Ovary (tissue), 9 donors: ENCODE data around the gene C4BPB. TPM values are rescaled to one million over a fixed set of nuclear protein-coding genes. Genes with fewer than 3 reads are reported as not detected.

ENCODE experiments used
- DNase-seq, 5 donors: peaks; one replicate each; pipeline ENCODE4 v3.0.0-alpha.2; 2019 to 2020
- H3K27ac ChIP-seq, 2 donors: fragments of 200-600 bp; one replicate each; pipeline versions ENCODE4 v1.5.1 to v1.8.0; 2019 to 2022
- H3K27me3 ChIP-seq: fragments of 200-600 bp; one replicate; pipeline ENCODE4 v1.8.0; 2022
- H3K36me3 ChIP-seq: fragments of 200-600 bp; sonication (generic); one replicate; pipeline ENCODE4 v1.5.1; 2019
- H3K4me1 ChIP-seq: one replicate; pipeline ENCODE4 v1.8.1; 2013; ENCODE audit warnings: mild to moderate bottlenecking, moderate library complexity; ENCODE audit not compliant: insufficient read depth
- H3K4me3 ChIP-seq: fragments of 200-600 bp; sonication (generic); one replicate; pipeline ENCODE4 v1.5.1; 2017
- H3K9me3 ChIP-seq, 2 donors: fragments of 200-600 bp in 1 of 2; sonication (generic) in 1 of 2; one replicate each; pipeline versions ENCODE4 v1.5.1 to v1.8.1; 2013 to 2019; ENCODE audit warnings: mild to moderate bottlenecking in 1 of 2, moderate library complexity in 1 of 2
- EP300 ChIP-seq: sonication (generic); formaldehyde crosslinking; IDR thresholded peaks from one replicate; pipeline ENCODE4 v1.6.1; 2017; ENCODE audit warnings: antibody characterized with exemption
- POLR2A ChIP-seq: fragments of 450-650 bp; IDR thresholded peaks from one replicate; pipeline ENCODE4 v1.6.1; 2017; ENCODE audit warnings: antibody characterized with exemption, mild to moderate bottlenecking, moderate library complexity
- WGBS, 3 donors: extraction: QIAGEN DNeasy Blood & Tissue Kit in 1 of 3; methylation state at CpG; one replicate each; pipeline versions ENCODE4 v1.1.5 to v1.1.7; 2013 to 2017; 5-methylcytosine and 5-hydroxymethylcytosine counted together
- intact Hi-C, 4 donors: fragments of 100-400 bp; cut with DNase I; formaldehyde crosslinking; loops; one replicate each; pipeline versions ENCODE4 v1.11.0 to v1.15.1; 2022 to 2023
- polyA plus RNA-seq, 2 donors: library from polyadenylated mRNA; stranded (reverse); fragments of 200-250 nt in 1 of 2; fragments of 350-450 nt in 1 of 2; fragmentation: Illumina TruSeq in 1 of 2; extraction: RNeasy Lipid Tissue Mini Kit (QIAGEN cat#74804) in 1 of 2; gene quantifications; one replicate each; pipeline ENCODE4 v1.2.3, GENCODE V29; 2013 to 2014
- total RNA-seq, 7 donors: library from RNA; depleted of rRNA in 2 of 7; stranded (reverse); fragments of >200 nt in 2 of 7; fragmentation: NEBNext Ultra II Directional in 3 of 7; extraction: Animal tissue kit (Norgen Biotek cat#: 25700) in 3 of 7; gene quantifications; one replicate each; pipeline versions ENCODE4 v1.1.0 to v1.2.4, GENCODE V29; 2016 to 2023
- TF ChIP-seq, protein P1 (sequence below), 3 donors: fragments of 450-650 bp in 2 of 3; fragments of 200-600 bp in 1 of 3; IDR thresholded peaks; one replicate each; pipeline versions ENCODE4 v1.5.1 to v1.8.0; 2016 to 2022; ENCODE audit warnings: antibody characterized with exemption in 3 of 3, mild to moderate bottlenecking in 1 of 3
- donor health status: DM: no; HTN: no; CAD: no; lungs with moderate emphysema.
- donor health status: DM: no; HTN: no; CAD: no.
- donor health status: Bipolar disorder and iron deficiency.
- donor health status: DM: yes; HTN: yes; CAD: no.
- donor health status: DM: no; HTN: no; CAD: no.
- donor health status: DM: yes; HTN: yes; CAD: no.

The C4BPB gene
- total and polyA plus RNA-seq, 9 donors = 2.5 to 88.5 (median 20.3) TPM

GRCh38 chr1:207073906-207074820 is 14.5 kb upstream of the C4BPB start:
- Histone ChIP-seq H3K27ac (no peak overlapping the region), H3K4me3 (no peak overlapping the region), H3K27me3 (no peaks in the 10 kb centered on the region), H3K36me3 (no peaks in the 10 kb centered on the region), H3K9me3 (no peaks in the 10 kb centered on the region), H3K4me1 (no peaks in the 10 kb centered on the region)
- intact Hi-C loops = loop anchor here in 2 of 4 donors (10.0 kb wide), 2 partner anchors 159 to 331 kb away; no protein-coding TSS in a partner anchor
- no peak for DNase-seq
- TF ChIP-seq EP300 (no peak), POLR2A (no peak)
- TF ChIP-seq, protein P1, sequence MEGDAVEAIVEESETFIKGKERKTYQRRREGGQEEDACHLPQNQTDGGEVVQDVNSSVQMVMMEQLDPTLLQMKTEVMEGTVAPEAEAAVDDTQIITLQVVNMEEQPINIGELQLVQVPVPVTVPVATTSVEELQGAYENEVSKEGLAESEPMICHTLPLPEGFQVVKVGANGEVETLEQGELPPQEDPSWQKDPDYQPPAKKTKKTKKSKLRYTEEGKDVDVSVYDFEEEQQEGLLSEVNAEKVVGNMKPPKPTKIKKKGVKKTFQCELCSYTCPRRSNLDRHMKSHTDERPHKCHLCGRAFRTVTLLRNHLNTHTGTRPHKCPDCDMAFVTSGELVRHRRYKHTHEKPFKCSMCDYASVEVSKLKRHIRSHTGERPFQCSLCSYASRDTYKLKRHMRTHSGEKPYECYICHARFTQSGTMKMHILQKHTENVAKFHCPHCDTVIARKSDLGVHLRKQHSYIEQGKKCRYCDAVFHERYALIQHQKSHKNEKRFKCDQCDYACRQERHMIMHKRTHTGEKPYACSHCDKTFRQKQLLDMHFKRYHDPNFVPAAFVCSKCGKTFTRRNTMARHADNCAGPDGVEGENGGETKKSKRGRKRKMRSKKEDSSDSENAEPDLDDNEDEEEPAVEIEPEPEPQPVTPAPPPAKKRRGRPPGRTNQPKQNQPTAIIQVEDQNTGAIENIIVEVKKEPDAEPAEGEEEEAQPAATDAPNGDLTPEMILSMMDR (IDR thresholded peaks at IDR 0.05) = no peak
- WGBS, 3 donors = 66 to 75% (median 74%) methylated on average over 4 of the region's 4 CpGs

GRCh38 chr1:207076181-207076955 is 12.3 kb upstream of the C4BPB start:
- no peak overlapping the region for H3K27ac ChIP-seq
- H3K4me3 ChIP-seq = no peak overlapping the region
- H3K27me3 ChIP-seq = no peaks in the 10 kb centered on the region
- no peaks in the 10 kb centered on the region for H3K9me3 ChIP-seq
- no peak for DNase-seq
- intact Hi-C loops = loop anchor here in 2 of 4 donors (10.0 kb wide), 2 partner anchors 162 to 328 kb away; no protein-coding TSS in a partner anchor
- no peaks in the 10 kb centered on the region for H3K4me1 ChIP-seq
- 68 to 77% (median 69%) methylated on average over 5 of the region's 5 CpGs for WGBS, 3 donors
- no peaks in the 10 kb centered on the region for H3K36me3 ChIP-seq
- TF ChIP-seq POLR2A = no peak
- no peak for TF ChIP-seq EP300
- TF ChIP-seq, protein P1 (IDR thresholded peaks at IDR 0.05) = no peak

GRCh38 chr1:207077012-207077411 is 11.6 kb upstream of the C4BPB start:
- Histone ChIP-seq H3K27me3 (no peaks in the 10 kb centered on the region), H3K4me3 (no peak overlapping the region), H3K36me3 (no peaks in the 10 kb centered on the region), H3K4me1 (no peaks in the 10 kb centered on the region), H3K9me3 (no peaks in the 10 kb centered on the region), H3K27ac (no peak overlapping the region)
- 95 to 100% (median 96%) methylated on average over 1 of the region's 1 CpG for WGBS, 3 donors
- no peak for DNase-seq
- TF ChIP-seq POLR2A = no peak
- TF ChIP-seq, protein P1 (IDR thresholded peaks at IDR 0.05) = no peak
- no peak for TF ChIP-seq EP300
- intact Hi-C loops = loop anchor here in 2 of 4 donors (10.0 kb wide), 2 partner anchors 162 to 328 kb away; no protein-coding TSS in a partner anchor
